ENCODE results near the gene TBC1D1.

TBC1D1 gene

DNA sequence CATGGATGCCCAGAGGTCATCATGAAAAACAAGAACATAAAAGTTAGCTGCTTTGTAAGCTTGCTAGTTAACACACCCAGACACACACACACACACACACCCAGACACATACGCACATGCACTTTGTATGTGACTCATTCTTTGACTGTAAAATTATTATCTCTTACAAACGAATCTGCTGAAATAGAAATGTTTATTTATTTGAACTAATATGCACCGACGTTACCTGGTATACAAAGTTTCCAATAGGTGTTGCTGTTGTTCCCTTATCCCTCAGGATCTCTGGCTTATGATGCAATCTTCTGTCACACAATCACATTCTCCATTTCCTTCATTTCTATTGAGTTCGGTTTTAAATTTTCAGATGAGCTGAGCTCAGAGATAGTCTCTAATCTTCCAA, 278.6 kb downstream of the TBC1D1 start:
- no peak for DNase-seq (ENCODE audit: low read depth in 2 of 2)

- DNase-seq (ENCODE audit: low read depth in 2 of 2): no peak
Measured at GRCh38 chr4:38170338-38171169, 279.7 kb downstream of the TBC1D1 start.

GRCh38 chr4:38172078-38172477, 281.2 kb downstream of the TBC1D1 start:
- no peak for DNase-seq (ENCODE audit: low read depth in 2 of 2)

GRCh38 chr4:38173935-38174518, 283.1 kb downstream of the TBC1D1 start:
- no peak for DNase-seq (ENCODE audit: low read depth in 2 of 2)

- DNase-seq (ENCODE audit: low read depth in 2 of 2): no peak
Measured at GRCh38 chr4:38174801-38175200, 283.9 kb downstream of the TBC1D1 start.

DNA sequence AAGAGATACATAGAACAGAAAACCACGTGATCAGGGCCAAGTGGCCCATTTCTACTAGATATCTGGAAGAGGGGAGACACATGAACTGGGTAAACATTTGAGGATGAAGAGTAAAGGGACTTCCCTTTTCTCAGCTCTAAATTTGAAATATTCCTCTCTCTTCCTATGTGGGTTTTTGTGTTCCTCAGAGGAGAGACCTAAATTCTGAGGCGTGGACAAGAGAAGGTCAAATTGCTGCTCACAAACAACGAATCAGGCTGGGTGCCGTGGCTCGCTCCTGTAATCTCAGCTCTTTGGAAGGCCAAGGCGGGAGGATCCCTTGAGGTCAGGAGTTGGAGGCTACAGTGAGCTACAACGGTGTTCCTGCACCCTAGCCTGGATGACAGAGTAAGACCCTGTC, 285.3 kb downstream of the TBC1D1 start:
- no peak for DNase-seq (ENCODE audit: low read depth in 2 of 2)

- DNase-seq (ENCODE audit: low read depth in 2 of 2): peak; percentile 25 to 47
Measured at GRCh38 chr4:38177035-38177546, 286.2 kb downstream of the TBC1D1 start.

DNA sequence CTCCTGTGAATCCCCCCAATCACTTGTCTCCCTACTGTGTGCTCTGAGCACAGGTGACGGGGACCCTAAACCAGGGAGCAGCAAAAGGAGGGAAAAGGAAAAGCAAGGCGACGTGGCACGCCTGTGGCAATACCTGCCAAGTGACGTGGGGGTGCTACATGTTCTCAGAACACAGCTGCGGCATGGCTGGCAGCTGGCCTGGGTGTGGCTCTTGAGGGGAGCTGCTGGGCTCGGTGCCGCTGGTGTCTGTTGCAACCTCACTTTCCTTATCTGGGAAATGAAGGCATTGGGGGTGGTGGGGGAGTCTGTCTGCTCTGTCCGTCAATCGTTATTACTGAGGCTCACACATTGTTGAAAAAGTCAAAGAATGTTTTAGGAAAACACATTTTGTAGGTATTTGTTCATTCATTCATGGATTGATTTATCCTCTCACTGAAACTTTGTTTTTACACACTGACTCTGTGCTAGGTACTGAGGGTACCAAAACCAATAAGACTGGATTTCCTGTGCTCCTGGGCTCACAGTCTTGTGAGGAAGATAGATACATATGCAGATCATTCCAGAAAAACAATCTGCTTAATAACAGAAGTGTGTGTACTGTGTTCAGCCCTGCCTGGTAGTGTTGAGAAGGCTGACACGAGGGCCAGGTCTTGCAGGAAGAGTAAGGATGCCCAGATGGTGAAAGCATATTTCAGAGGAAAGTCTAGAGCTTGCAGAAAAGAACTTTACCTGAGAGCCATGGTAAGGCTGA, 286.9 kb downstream of the TBC1D1 start:
- DNase-seq (ENCODE audit: low read depth in 2 of 2): no peak

DNA sequence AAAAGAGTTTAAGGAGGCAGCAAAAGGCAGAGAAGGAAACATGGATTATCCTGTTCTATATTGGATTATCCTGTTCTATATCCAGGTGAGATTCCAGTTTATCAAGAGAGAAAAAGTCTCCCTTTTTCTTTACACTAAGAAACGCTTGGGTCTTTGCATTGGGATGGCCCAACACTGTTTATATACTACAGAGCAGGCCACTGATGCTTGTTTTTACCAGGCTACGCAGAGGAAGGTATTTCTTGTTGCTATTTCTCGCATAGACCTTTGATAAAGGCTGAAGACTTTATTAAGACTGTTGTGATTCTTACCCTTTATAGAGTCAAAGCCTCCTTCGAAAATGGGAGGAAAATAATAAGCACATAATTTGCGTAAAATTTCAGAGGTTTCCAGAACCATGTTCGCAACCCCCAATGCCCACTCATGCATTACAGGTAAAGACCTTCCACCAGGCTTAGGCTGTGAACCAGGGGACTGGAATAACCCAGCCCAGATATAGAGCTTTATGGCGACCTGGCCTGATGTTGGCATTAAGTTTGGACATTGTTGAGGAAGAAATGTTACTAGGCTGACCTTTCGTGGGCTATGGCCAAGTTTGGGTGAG, 287.6 kb downstream of the TBC1D1 start:
- DNase-seq (ENCODE audit: low read depth in 2 of 2): no peak

- DNase-seq (ENCODE audit: low read depth in 2 of 2): peak; percentile 46 to 61
Measured at GRCh38 chr4:38179690-38180377, 288.9 kb downstream of the TBC1D1 start.

GRCh38 chr4:38180456-38180855, 289.6 kb downstream of the TBC1D1 start:
- no peak for DNase-seq (ENCODE audit: low read depth in 2 of 2)

DNA sequence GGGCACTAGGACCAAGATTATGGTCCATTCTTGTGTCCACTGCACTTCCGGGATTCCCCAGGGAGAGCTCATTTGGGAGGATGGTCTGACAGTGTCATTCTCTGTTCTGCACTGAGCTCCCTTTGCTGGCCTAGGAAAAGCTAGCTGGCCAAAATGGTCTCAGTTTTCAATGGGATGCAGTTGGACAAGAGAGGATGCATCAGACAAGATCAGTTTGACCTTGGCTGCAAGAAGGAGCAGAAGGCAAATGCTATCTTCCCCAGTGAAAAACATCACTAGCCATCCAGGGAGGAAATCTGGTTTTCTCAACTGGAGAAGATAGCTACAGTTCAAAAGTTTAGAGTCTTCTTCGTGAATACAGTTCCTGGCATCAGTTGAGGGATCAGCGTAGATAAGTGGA, 290.4 kb downstream of the TBC1D1 start:
- no peak for DNase-seq (ENCODE audit: low read depth in 2 of 2)

- no peak for DNase-seq (ENCODE audit: low read depth in 2 of 2)
Measured at GRCh38 chr4:38182334-38182998, 291.6 kb downstream of the TBC1D1 start.

GRCh38 chr4:38184404-38184803, 293.5 kb downstream of the TBC1D1 start:
- no peak for DNase-seq (ENCODE audit: low read depth in 2 of 2)

GRCh38 chr4:38185406-38186144, 294.7 kb downstream of the TBC1D1 start:
- DNase-seq (ENCODE audit: low read depth in 2 of 2): no peak

DNA sequence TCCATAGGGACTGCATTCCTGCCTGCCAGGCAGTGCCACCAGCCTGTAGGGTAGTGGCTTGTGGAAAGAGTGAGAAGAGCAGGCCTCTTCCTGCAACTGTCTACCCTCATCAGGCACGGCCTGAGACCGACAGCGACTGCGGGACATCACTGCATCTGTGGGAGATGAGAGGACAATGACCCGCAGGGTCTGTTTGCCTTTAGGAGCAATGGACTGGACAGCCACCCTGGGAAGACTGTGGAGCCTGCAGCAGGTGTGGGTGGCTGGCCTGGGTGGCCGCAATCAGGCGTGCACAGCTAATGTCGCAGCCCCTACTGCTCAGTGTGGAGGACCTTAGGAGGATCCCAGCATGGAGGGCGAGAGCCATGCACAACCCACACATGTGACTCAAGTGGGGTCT, 297.3 kb downstream of the TBC1D1 start:
- no peak for DNase-seq (ENCODE audit: low read depth in 2 of 2)

DNA sequence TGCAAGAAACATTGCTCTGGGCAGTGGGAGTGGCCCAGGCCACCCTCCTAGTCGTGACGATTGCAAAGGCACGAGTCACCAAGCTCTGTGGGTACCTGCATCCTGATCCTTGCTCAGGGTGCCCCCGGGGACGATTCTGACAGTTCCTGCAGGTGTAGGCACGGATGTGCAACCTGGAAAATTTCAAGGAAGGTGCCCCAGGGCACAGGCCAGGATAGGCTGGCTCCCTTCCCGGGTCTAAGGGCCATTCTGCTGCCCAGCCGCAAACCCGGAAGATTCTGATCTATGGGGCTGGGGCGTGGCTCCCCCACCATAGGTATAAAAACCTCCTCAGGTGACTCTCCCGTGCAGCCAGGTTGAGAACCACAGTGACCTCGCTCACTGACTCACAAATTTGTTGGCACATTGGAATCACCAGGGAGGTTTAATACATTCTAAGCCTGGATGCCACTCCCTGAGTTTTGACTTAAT, 297.8 kb downstream of the TBC1D1 start:
- no peak for DNase-seq (ENCODE audit: low read depth in 2 of 2)

Measured in stimulated activated CD8-positive, alpha-beta memory T cell treated with anti-CD3 and anti-CD28 coated beads, Interleukin-7, amount 100 ng/mL, for 4 hours (primary cell).